ENCODE measurements around the gene CORT.

CORT gene

DNA sequence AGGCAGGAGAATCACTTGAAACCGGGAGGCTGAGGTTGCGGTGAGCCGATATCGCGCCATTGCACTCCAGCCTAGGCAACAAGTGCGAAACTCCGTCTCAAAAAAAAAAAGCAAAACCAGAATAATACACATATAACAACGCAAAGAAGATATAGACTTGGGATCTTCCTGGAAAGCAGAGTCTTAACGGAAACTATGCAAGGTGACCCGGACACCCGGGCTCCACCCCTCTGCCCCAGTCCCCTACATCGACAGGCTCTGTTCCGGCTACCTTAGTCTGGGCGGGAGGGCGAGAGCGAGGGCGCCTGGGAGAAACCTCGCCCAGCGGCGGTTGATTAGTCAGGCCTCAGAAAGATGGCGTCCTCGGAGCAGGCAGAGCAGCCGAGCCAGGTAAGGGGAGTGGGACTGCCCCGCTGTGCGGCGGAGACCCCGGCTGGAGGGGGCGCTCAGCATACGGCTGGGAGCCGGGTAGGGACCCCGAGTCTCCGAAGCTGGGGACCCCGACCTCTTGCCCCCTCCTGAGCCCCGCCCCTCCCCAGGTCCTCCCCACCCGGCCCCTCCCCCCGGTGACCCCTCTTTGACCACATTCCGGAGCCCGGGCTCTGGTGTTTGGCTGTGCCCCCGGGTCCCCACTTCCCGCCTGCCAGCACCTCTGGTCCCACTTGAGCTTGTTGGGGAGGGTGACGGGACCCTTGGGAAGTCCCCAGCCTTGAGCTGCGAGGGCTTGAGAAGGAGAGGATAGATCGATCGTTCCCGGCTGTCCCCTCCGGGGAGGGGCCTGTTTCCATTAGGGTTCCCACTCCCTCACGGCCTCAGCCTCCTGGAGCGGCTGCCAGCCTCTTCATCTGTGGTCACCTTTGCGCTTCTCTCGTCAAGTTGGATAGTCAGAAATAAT lies 25.0 kb downstream of the CORT start, which contains the start of gene PEX14:
TSS of gene PEX14 (plus strand) at position 338 of the 895 bp plus-strand sequence. CDS start at position 355, 17 bp downstream.
- DNase-seq = peak; percentile 89 to 90
- TF ChIP-seq GATA1 (IDR thresholded peaks at IDR 0.05; ENCODE audit: low read depth, low read length) (no peak), POLR2A (IDR thresholded peaks at IDR 0.05; ENCODE audit: low read length) (peak; percentile 55)

- peak; percentile 54 to 65 for DNase-seq
- no peak for TF ChIP-seq GATA1 (IDR thresholded peaks at IDR 0.05; ENCODE audit: low read depth, low read length)
- TF ChIP-seq POLR2A (IDR thresholded peaks at IDR 0.05; ENCODE audit: low read length) = no peak
These were observed 25.7 kb downstream of the CORT start for GRCh38 chr1:10475510-10475909.

- no peak for DNase-seq
- TF ChIP-seq GATA1 (IDR thresholded peaks at IDR 0.05; ENCODE audit: low read depth, low read length) = no peak
- no peak for TF ChIP-seq POLR2A (IDR thresholded peaks at IDR 0.05; ENCODE audit: low read length)
These were observed 29.5 kb downstream of the CORT start for GRCh38 chr1:10479296-10479695.

DNA sequence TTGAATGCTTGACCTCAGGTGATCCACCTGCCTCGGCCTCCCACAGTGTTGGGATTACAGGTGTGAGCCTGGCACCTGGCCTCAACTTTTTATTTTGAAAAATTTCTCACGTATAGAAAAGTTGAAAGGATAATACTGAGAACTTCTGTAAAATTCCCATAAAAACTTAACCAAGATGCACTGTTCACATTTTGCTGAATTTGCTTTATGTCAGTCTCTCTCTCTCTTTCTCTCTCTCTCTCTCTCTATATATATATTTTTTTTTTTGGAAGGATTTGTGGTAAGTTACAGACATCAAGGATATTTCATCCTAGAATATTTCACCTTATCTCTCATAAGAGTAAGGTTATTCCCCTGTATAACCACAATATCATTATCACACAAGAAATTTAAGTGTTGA lies 30.8 kb downstream of the CORT start:
- DNase-seq = no peak
- TF ChIP-seq GATA1 (IDR thresholded peaks at IDR 0.05; ENCODE audit: low read depth, low read length) = no peak
- TF ChIP-seq POLR2A (IDR thresholded peaks at IDR 0.05; ENCODE audit: low read length) = no peak

GRCh38 chr1:10484521-10484920 lies 34.7 kb downstream of the CORT start:
- no peak for DNase-seq

DNA sequence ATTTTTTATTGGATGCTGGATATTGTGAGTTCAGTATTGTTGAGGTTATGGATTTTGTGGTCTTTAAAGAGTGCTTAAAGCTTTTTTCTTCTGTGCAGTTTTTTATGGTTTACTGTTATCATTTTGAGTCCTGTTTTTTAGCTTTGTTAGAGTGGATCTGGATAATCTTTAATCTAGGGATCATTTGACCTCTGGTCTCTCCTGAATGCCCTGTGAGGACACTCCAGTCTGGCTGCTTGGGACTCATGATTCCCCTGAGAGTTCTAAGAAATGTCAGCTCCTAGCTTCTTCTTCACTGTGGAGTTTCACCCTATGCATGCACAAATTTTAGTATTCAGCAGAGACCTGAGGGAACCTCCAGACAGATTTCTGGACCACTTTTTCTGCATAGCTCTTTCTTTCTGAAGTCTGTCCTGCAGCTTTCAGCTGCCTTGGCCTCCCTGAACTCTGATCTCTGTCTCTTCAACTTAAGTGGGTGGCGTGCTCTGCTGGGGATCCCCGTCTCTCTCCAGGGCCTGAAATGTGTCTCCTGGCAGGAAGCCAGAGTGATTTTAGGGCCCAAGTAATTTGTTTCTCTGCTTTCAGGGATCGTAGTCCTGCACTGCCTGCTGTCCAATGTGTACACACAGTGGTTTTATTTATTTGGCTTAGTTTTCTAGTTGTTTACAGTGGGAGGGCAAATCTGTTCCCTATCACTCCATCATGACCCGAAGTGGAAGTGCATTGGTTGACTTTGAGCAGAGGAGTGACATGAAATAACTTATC lies 39.6 kb downstream of the CORT start:
- no peak for DNase-seq
- TF ChIP-seq GATA1 (IDR thresholded peaks at IDR 0.05; ENCODE audit: low read depth, low read length) (no peak), POLR2A (IDR thresholded peaks at IDR 0.05; ENCODE audit: low read length) (no peak)

More at GRCh38 chr1:10484521-10484920, 34.7 kb downstream of the CORT start:
- no peak for TF ChIP-seq POLR2A (IDR thresholded peaks at IDR 0.05; ENCODE audit: low read length)
- TF ChIP-seq GATA1 (IDR thresholded peaks at IDR 0.05; ENCODE audit: low read depth, low read length) = no peak

GRCh38 chr1:10490286-10490970 lies 40.6 kb downstream of the CORT start:
- DNase-seq = no peak
- TF ChIP-seq POLR2A (IDR thresholded peaks at IDR 0.05; ENCODE audit: low read length) = no peak
- TF ChIP-seq GATA1 (IDR thresholded peaks at IDR 0.05; ENCODE audit: low read depth, low read length) = no peak

GRCh38 chr1:10494418-10494753 lies 44.6 kb downstream of the CORT start:
- DNase-seq = no peak
- TF ChIP-seq GATA1 (IDR thresholded peaks at IDR 0.05; ENCODE audit: low read depth, low read length) (no peak), POLR2A (IDR thresholded peaks at IDR 0.05; ENCODE audit: low read length) (no peak)

DNA sequence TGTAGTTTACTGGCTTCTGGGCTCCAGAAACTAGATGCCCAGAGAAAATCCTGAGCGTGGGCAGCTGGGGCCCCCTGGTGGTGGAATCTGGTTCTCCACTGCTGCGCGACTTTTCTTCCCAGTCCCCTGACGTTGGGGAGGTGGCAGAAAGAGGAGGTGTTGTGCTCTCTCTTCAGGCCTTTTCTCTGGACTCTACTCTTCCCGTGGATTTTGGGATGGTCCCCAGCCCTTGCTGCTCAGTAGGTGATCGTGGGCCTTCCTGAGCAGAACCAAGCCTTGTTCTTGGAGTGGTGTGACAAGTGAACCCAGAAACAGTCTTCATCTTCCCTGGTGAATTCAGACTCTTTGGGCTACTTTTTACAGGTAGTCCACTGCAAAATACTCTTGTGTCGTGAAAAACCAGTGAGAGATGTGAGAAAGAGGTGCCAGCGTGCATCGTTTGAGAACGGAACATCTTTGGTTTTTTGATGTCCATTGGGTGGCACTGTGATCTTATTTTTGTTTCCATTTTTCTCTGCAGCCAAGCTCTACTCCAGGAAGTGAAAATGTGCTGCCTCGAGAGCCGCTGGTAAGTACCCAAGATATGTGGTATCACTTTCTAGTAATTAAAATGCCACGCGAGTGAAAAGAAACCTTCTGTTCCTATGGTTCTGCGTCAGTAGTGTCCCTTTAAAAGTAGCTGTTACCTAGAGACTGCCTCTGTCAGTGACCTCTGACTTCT lies 45.1 kb downstream of the CORT start:
- TF ChIP-seq POLR2A (IDR thresholded peaks at IDR 0.05; ENCODE audit: low read length) = peak; percentile 14
- TF ChIP-seq GATA1 (IDR thresholded peaks at IDR 0.05; ENCODE audit: low read depth, low read length) = no peak
- DNase-seq = peak; percentile 70 to 84

- no peak for TF ChIP-seq POLR2A (IDR thresholded peaks at IDR 0.05; ENCODE audit: low read length)
- TF ChIP-seq GATA1 (IDR thresholded peaks at IDR 0.05; ENCODE audit: low read depth, low read length) = no peak
These were observed 45.6 kb downstream of the CORT start for GRCh38 chr1:10495475-10495817.

GRCh38 chr1:10495952-10496351 lies 46.1 kb downstream of the CORT start:
- TF ChIP-seq POLR2A (IDR thresholded peaks at IDR 0.05; ENCODE audit: low read length) = no peak
- no peak for TF ChIP-seq GATA1 (IDR thresholded peaks at IDR 0.05; ENCODE audit: low read depth, low read length)
- no peak for DNase-seq

More at GRCh38 chr1:10495475-10495817, 45.6 kb downstream of the CORT start:
- no peak for DNase-seq

- no peak for DNase-seq
- no peak for TF ChIP-seq POLR2A (IDR thresholded peaks at IDR 0.05; ENCODE audit: low read length)
- no peak for TF ChIP-seq GATA1 (IDR thresholded peaks at IDR 0.05; ENCODE audit: low read depth, low read length)
These were observed 47.3 kb downstream of the CORT start for GRCh38 chr1:10497109-10497508.

DNA sequence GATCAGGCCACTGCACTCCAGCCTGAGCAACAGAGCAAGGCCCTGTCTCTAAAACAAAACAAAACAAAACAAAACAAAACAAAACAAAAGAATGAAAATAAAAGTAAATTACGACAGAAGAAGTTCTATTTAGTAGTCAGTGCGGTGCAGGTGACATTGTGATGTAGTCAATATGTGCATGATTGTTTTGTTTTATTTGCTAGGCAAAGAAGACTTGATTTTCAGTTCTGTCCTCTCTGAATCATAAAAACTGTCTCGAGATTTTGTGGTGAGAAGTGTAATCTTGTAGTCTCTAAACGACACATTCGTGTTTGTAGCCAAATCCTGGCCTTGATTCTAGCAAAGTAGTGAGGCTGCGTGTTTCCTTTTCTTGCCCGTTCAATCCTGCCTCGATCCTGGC lies 48.4 kb downstream of the CORT start:
- TF ChIP-seq POLR2A (IDR thresholded peaks at IDR 0.05; ENCODE audit: low read length) = no peak
- TF ChIP-seq GATA1 (IDR thresholded peaks at IDR 0.05; ENCODE audit: low read depth, low read length) = no peak
- DNase-seq = no peak

Measured in erythroblast (primary cell).